DMS153 (cell line): ENCODE measurements around the gene WFS1.

ENCODE experiments used
- DNase-seq: peaks from one replicate; lab custom pipeline; 2025; lab: John Stamatoyannopoulos, UW

The WFS1 gene, protein sequence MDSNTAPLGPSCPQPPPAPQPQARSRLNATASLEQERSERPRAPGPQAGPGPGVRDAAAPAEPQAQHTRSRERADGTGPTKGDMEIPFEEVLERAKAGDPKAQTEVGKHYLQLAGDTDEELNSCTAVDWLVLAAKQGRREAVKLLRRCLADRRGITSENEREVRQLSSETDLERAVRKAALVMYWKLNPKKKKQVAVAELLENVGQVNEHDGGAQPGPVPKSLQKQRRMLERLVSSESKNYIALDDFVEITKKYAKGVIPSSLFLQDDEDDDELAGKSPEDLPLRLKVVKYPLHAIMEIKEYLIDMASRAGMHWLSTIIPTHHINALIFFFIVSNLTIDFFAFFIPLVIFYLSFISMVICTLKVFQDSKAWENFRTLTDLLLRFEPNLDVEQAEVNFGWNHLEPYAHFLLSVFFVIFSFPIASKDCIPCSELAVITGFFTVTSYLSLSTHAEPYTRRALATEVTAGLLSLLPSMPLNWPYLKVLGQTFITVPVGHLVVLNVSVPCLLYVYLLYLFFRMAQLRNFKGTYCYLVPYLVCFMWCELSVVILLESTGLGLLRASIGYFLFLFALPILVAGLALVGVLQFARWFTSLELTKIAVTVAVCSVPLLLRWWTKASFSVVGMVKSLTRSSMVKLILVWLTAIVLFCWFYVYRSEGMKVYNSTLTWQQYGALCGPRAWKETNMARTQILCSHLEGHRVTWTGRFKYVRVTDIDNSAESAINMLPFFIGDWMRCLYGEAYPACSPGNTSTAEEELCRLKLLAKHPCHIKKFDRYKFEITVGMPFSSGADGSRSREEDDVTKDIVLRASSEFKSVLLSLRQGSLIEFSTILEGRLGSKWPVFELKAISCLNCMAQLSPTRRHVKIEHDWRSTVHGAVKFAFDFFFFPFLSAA

DNA sequence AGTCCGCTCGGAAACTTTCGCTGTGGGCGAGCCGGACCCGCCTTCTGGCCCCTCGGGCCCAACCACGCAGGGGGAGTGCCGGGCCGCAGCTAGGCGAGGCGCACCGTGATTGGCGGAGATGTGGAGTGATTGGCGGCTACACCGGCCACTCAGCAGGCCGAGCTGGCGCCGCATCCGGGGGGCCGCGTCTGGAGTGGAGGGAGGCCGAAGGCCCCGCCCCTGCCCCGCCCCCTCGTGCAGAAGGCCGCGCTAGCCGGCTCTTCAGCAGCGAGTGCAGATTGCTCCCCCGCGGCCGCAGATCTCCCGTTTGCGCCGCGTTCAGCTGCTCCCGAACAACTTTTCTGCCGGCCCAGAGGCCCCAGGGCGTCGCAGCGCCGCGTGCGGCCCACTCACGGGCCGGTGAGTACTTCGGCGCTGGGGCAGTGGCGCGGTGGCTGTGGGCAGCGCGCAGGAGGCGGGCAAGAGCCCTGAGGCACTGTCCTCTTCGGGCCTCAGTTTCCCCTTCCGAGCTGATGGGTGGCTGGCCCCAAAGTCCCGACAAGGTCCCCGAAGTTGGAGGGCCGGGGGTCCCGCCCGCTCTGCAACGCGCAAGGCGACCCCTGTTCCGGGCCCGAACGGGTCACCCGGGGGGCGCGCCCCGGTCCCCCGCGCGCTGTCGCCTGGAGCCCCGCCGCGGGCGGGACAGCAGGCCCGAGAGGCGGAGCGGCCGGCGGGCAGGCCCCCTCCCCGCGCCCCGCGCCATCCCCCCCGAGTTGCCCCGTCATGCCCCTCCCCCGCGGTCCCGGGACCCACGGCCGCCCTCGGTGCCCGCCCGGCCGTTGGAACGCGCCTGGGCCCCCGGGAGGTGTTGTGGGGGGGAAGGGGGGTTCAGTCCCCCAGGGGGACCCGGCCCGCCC is at the start of gene WFS1:
TSS of gene WFS1 (plus strand) at position 235 of the 896 bp plus-strand sequence. CDS start 7,606 bp downstream, outside the sequence.
- peak; percentile 88 for DNase-seq

DNA sequence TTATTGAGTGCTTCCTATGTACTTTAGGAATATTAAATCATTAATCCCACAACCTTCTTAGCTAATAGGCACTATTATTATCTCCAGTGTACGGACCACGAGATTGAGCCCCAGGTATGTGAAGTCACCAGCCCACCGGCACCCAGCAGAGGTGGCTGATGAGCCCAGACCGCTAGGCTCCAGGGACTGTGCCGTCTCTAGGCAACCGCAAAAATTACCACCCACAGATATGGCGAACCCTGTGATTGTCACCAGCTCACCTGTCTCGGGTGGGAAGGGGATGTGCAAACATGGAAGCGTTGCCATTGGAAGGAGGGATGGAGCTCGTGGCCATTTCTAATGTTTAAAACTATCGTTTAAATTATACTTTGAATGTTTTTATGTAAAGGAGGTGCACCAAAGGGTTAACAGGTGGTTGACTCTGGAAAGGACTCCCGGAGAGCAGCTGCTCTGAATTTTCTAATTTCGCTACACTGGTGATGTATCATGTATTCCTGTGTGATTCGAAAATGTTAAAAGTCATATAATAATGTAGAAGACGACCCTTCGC is 48.3 kb upstream of the WFS1 start:
- no peak for DNase-seq

- no peak for DNase-seq
Observed at GRCh38 chr4:6221851-6222760, 47.5 kb upstream of the WFS1 start.

DNA sequence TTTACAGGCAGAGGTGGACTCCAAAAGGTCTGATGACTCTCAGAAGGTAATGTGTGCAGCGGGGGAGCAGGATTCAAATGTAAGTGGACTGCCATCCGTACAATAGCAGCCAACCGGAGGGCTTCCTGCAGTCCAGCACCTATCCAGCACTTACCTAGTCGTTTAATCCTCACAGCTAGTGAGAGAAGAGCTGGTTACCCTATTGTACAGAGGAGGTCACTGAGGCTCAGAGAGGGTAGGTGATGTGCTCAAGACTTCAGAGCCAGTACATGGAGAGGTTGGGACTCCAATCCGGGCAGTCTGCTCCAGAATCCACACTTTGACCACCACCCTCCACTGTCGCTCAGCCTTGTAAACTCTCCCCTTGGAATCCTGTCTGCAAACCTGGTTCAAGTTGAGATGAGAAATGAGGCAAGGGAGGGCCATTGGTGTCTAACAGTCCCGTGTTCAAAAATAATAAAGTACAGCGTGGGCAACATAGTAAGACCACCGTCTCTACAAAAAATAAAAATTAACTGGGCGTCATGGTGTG is 46.8 kb upstream of the WFS1 start:
- DNase-seq, result peak; percentile 18

- DNase-seq, result no peak
Observed at GRCh38 chr4:6224735-6225134, 44.9 kb upstream of the WFS1 start.

GRCh38 chr4:6225469-6225868 is 44.2 kb upstream of the WFS1 start:
- no peak for DNase-seq

DNA sequence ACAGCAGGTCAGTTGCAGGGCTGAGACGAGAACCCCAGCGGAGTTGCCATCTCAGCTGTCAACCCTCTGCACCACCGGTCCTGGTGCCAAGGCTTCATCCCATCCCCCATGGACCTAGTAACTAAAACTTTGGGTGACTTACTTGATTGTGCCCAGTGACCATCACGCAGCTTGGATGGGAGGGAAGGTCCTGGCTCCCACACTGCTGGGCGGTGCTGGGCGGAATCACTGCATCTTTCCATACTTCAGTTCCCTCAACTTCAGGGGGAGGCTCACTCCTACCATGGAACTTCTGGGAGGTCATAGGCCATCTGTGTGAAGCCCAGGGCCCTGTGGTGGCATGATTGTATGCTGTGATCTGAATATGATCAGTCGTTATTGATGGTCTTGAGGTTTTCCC is 43.1 kb upstream of the WFS1 start:
- DNase-seq, result no peak

GRCh38 chr4:6227412-6228157 is 42.1 kb upstream of the WFS1 start:
- DNase-seq, result no peak

DNA sequence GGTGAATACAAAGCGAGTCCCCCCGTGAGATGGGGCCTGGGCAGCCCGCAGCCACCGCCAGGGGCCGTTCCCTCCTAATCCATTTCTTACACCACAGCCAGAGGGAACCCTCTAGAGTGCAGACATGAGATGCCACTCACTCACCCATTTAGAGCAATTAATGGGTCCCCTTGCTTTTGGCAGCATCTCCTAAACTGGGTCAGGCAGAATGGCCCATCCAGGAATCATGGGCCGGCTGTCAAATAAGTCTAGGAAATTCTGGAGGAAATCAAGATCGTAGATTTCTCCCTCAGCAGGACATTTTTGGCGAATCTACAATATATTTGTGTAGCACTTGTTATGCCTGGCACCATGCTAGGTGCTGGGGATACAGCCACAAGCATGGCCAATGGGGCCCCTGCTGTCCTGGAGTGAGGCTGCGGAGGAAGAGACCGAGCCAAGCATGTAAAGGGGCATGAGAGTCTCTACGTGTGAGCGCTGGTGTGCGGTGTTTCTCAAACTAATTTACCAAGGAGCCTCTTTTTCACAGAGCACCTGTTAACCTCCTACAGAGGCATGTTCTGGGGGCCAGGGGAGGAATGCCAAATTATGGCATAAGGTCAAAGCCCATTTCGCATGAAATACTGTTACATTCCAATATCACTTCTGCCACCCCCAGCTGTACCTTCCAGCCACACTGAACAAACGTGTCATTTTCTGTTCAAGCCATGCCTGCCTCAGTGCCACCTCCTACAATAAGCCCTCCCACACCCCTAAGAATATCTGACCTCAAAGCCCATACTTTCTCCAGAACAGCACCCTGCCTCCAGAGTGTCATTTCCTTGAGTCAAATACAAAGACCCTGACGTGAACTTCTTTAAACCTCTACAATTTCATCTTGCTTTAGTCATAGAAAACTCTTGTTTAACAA is 41.2 kb upstream of the WFS1 start:
- DNase-seq, result no peak

- peak; percentile 6 for DNase-seq
Observed at GRCh38 chr4:6229095-6229494, 40.6 kb upstream of the WFS1 start.

GRCh38 chr4:6229671-6230501 is 39.8 kb upstream of the WFS1 start:
- DNase-seq, result no peak

DNA sequence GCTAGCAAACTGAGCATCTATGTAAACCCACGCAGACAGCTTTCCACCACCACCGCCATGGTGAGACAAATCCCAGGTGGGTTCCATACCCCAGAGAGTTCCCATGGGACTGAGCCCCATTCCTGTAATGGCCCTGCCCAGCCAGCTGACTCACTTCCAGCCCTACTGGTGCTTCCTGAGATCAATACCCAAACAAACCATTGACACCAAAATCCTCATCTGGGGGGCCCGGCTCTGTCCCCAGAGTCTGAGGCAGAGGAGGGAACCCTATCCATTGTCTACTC is 39.2 kb upstream of the WFS1 start:
- no peak for DNase-seq

- DNase-seq, result no peak
Observed at GRCh38 chr4:6230827-6231662, 38.6 kb upstream of the WFS1 start.

DNA sequence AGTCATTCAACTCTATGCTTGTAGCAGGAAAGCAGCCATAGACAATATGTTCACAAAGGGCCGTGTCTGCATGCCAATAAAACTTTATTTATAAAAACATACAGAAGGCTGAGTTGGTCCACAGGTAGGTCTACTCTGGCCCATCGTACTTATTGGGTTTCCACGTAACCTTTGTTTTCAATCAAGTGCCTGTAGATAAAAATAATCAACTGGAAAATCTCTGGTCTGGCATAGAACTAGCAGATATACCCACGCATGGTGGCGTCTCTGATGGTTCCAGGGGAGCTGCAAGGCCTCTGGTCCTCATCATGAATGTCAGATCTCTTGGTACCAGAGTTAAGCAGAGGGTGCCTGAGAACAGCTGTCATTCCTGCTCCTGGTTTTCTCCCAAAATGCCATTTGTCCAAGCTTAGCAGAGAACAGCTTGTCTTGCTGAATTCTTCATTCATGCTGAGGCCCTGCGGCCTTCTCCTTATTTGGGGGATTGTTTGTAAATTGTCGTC is 37.9 kb upstream of the WFS1 start:
- no peak for DNase-seq

- DNase-seq, result no peak
Observed at GRCh38 chr4:6232836-6233785, 36.5 kb upstream of the WFS1 start.

DNA sequence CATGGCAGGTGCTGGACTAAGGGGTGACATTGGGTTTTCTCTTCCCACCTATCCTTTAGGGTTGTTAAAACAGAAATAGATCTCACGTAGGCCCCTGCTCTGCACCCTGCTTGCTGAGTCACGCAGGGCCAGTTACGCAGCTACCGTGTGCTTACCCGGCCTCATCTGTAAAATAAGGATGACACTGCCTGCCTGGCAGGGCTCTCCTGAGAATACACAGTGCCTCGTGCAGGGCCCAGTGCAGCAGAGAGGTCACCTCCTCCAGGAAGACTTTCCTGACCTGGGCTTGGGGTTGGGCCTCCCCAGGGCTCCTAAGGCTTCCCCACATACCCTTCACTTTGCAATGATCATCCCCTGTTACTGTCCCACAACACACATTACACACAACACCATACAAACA is 35.7 kb upstream of the WFS1 start:
- no peak for DNase-seq
